ENCODE results near the gene FOXRED2.

DNA sequence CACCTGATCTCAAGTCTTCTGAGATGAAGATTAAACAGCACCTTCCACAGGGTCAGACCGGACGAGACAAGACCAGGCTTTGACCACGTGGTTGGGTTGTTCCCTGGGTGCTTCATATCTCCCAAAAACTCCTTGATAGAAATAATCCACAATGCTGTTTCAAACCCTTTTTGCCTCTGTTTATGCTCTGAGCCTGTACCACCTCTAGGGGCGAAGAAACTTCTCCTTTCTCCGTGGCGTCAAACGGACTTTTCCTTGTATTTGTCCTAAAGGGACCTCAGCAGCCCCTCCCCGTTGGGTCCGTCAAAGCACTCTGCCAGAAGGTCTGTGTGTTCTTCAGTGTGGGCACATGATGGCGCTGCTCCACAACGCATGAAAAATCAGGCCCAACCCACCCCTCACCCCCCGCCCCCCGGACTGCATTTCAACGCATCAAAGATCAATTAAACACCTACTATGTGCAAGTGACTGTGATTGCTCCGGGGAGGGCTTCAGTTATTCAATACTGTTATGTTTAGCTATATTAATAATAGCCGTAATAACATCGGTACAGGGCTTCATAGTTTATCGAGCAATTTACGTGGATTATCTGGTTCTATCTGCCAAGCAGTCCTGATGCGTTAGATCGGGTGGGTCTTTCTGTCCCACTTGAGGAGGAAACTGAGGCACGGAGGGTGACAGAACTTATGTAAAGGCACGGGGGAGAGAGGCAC is 39.4 kb upstream of the FOXRED2 start:
- TF ChIP-seq, protein P1, sequence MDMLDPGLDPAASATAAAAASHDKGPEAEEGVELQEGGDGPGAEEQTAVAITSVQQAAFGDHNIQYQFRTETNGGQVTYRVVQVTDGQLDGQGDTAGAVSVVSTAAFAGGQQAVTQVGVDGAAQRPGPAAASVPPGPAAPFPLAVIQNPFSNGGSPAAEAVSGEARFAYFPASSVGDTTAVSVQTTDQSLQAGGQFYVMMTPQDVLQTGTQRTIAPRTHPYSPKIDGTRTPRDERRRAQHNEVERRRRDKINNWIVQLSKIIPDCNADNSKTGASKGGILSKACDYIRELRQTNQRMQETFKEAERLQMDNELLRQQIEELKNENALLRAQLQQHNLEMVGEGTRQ (IDR thresholded peaks at IDR 0.05; ENCODE audit: borderline replicate concordance, low read depth, low read length): no peak
- TF ChIP-seq, protein P2, sequence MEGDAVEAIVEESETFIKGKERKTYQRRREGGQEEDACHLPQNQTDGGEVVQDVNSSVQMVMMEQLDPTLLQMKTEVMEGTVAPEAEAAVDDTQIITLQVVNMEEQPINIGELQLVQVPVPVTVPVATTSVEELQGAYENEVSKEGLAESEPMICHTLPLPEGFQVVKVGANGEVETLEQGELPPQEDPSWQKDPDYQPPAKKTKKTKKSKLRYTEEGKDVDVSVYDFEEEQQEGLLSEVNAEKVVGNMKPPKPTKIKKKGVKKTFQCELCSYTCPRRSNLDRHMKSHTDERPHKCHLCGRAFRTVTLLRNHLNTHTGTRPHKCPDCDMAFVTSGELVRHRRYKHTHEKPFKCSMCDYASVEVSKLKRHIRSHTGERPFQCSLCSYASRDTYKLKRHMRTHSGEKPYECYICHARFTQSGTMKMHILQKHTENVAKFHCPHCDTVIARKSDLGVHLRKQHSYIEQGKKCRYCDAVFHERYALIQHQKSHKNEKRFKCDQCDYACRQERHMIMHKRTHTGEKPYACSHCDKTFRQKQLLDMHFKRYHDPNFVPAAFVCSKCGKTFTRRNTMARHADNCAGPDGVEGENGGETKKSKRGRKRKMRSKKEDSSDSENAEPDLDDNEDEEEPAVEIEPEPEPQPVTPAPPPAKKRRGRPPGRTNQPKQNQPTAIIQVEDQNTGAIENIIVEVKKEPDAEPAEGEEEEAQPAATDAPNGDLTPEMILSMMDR (IDR thresholded peaks at IDR 0.05): peak; percentile 65
- TF ChIP-seq POLR2AphosphoS5 (IDR thresholded peaks at IDR 0.05; ENCODE audit: low read depth, low read length): no peak
- TF ChIP-seq CHD2 (IDR thresholded peaks at IDR 0.05; ENCODE audit: low read length, partially characterized antibody): peak; percentile 20
- TF ChIP-seq, protein P3, sequence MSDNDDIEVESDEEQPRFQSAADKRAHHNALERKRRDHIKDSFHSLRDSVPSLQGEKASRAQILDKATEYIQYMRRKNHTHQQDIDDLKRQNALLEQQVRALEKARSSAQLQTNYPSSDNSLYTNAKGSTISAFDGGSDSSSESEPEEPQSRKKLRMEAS (IDR thresholded peaks at IDR 0.05; ENCODE audit: low read depth): no peak
- no peak for TF ChIP-seq TEAD4 (IDR thresholded peaks at IDR 0.05; ENCODE audit: borderline replicate concordance, insufficient read depth)
- TF ChIP-seq, protein P4, sequence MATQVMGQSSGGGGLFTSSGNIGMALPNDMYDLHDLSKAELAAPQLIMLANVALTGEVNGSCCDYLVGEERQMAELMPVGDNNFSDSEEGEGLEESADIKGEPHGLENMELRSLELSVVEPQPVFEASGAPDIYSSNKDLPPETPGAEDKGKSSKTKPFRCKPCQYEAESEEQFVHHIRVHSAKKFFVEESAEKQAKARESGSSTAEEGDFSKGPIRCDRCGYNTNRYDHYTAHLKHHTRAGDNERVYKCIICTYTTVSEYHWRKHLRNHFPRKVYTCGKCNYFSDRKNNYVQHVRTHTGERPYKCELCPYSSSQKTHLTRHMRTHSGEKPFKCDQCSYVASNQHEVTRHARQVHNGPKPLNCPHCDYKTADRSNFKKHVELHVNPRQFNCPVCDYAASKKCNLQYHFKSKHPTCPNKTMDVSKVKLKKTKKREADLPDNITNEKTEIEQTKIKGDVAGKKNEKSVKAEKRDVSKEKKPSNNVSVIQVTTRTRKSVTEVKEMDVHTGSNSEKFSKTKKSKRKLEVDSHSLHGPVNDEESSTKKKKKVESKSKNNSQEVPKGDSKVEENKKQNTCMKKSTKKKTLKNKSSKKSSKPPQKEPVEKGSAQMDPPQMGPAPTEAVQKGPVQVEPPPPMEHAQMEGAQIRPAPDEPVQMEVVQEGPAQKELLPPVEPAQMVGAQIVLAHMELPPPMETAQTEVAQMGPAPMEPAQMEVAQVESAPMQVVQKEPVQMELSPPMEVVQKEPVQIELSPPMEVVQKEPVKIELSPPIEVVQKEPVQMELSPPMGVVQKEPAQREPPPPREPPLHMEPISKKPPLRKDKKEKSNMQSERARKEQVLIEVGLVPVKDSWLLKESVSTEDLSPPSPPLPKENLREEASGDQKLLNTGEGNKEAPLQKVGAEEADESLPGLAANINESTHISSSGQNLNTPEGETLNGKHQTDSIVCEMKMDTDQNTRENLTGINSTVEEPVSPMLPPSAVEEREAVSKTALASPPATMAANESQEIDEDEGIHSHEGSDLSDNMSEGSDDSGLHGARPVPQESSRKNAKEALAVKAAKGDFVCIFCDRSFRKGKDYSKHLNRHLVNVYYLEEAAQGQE (IDR thresholded peaks at IDR 0.05; ENCODE audit: low read depth, low read length): no peak
- no peak for TF ChIP-seq RXRA (IDR thresholded peaks at IDR 0.05; ENCODE audit: borderline replicate concordance, low read depth)
- no peak for TF ChIP-seq GABPA (IDR thresholded peaks at IDR 0.05; ENCODE audit: low read depth)
- peak; percentile 29; the same call in 1 of the 2 replicates for TF ChIP-seq MXI1 (IDR thresholded peaks at IDR 0.05; ENCODE audit: low read depth, low read length)
- TF ChIP-seq JUND (IDR thresholded peaks at IDR 0.05): no peak

All from SK-N-SH (cell line).